BLaER1 treated with 17β-estradiol and CSF1 and Interleukin-3, amounts not matched to agents 10 nM and 100 nM (cell line): ENCODE data around the gene GABBR2.
A peak's percentile ranks its signal among the peaks of the same experiment; 100 is the strongest.

Source experiments
- H3K27ac ChIP-seq, 11 experiments: shearing (Covaris generic); formaldehyde crosslinking; 2 replicates each; pipeline ENCODE4 v1.8.1; 2022
- H3K27me3 ChIP-seq, 11 experiments: shearing (Covaris generic); formaldehyde crosslinking; 2 replicates each; pipeline ENCODE4 v1.8.1; 2022
- H3K36me3 ChIP-seq, 11 experiments: shearing (Covaris generic); formaldehyde crosslinking; 2 replicates each; pipeline ENCODE4 v1.8.1; 2022
- H3K4me1 ChIP-seq, 10 experiments: shearing (Covaris generic); formaldehyde crosslinking; 2 replicates each; pipeline ENCODE4 v1.8.1; 2022
- H3K4me2 ChIP-seq, 11 experiments: shearing (Covaris generic); formaldehyde crosslinking; 2 replicates each; pipeline ENCODE4 v1.8.1; 2022
- H3K4me3 ChIP-seq, 10 experiments: shearing (Covaris generic); formaldehyde crosslinking; 2 replicates each; pipeline ENCODE4 v1.8.1; 2022
- H3K9ac ChIP-seq, 11 experiments: shearing (Covaris generic); formaldehyde crosslinking; 2 replicates each; pipeline ENCODE4 v1.8.1; 2022
- H3K9me3 ChIP-seq, 11 experiments: shearing (Covaris generic); formaldehyde crosslinking; replicated peaks in 1 of 11; 2 replicates each; pipeline ENCODE4 v1.8.1; 2022
- H4K20me1 ChIP-seq, 11 experiments: shearing (Covaris generic); formaldehyde crosslinking; 2 replicates each; pipeline ENCODE4 v1.8.1; 2022
- Cebpa-rat ChIP-seq, 11 experiments: shearing (Covaris generic); IDR thresholded peaks; 2 replicates each; pipeline ENCODE4 v1.8.1; 2022

Gene GABBR2

DNA sequence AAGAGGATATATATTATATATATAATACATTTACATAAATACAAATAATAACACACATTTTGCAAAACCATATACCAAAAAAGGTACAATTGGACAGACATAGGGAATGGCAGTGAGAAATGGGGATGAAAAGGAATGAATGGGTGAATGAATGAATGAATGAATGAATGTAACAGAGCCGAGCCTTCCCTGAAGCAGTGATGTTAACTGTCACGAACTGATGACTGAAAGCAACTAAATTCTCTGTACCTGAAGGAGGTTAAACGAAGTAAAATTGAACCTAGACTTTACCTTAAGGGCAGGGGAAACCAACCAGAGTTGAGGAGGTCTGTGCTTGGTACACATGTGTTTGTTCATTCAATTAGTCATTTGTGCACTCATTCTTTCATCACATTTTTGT is 283.7 kb downstream of the GABBR2 start:
- H3K9me3 ChIP-seq: peaks cover 0 to 7% (median 0%) of the 10 kb centered on the region in 11 experiments; a peak in 4 of 22 replicates
- H3K4me3 ChIP-seq: no peak overlapping the region
- H3K4me2 ChIP-seq: no peak overlapping the region
- no peaks in the 10 kb centered on the region for H3K27me3 ChIP-seq
- H3K9ac ChIP-seq: no peak overlapping the region
- no peak overlapping the region for H3K27ac ChIP-seq
- peaks cover 0 to 21% (median 6%) of the 10 kb centered on the region in 10 experiments; a peak in 12 of 20 replicates for H3K4me1 ChIP-seq
- H4K20me1 ChIP-seq: no peaks in the 10 kb centered on the region
- no peaks in the 10 kb centered on the region for H3K36me3 ChIP-seq
- TF ChIP-seq Cebpa-rat (IDR thresholded peaks at IDR 0.05): no peak

DNA sequence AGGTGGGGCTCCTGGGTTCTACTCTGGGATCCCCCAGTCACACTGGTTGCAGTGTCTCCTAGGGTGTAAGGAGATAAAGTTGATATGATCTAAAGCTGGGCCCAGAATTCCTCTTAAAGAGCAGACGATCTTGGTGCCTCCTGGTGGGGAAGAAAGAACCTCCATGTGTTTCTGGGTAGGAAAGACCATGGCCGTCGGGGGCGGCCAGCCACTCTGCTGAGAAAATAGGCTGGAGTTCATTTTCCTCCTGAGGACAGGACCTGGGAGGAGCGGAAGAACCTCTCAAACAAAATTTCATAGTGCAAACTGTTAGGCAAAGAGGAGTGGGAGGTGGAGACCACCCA is 289.5 kb downstream of the GABBR2 start:
- H3K9ac ChIP-seq: no peak overlapping the region
- no peak overlapping the region for H3K4me3 ChIP-seq
- no peak overlapping the region for H3K4me2 ChIP-seq
- no peaks in the 10 kb centered on the region for H4K20me1 ChIP-seq
- no peak for TF ChIP-seq Cebpa-rat (IDR thresholded peaks at IDR 0.05)
- no peaks in the 10 kb centered on the region for H3K27me3 ChIP-seq
- H3K36me3 ChIP-seq: no peaks in the 10 kb centered on the region
- H3K4me1 ChIP-seq: no peaks in the 10 kb centered on the region
- H3K9me3 ChIP-seq: no peaks in the 10 kb centered on the region
- H3K27ac ChIP-seq: no peak overlapping the region

DNA sequence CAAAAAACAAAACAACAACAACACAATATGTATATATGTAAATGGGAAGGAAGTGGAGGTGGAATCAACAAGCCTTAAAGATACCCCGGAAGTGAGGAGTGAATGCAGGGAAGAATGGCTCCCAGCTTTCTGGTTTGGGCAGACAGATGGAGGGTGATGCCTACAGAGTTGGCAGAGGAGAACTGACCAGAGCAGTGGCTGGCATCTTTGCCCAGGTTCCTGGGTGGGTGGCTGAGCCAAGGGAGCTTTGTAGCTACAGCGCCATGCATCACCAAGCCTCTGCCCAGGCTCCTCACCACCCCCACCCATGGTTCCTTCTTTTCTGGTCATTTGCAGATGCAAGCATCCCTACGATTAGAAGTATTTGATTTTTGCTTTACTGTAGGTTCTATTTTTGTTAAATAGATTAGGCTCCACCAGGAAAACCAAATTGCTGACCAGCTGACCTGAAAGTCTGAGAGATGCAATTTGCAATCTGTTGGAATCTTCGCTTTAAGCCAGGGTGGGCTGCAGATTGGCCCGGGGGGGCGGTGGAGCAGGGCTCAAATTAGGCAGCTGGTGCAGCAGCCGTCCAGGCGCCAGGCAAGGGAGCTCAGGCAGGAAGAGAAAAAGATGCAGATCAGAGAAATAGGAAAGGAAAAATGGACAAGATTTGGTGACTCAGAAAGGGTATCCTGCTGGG is 290.0 kb downstream of the GABBR2 start:
- no peak for TF ChIP-seq Cebpa-rat (IDR thresholded peaks at IDR 0.05)
- Histone ChIP-seq H3K9ac (no peak overlapping the region), H3K4me1 (no peaks in the 10 kb centered on the region), H3K36me3 (no peaks in the 10 kb centered on the region), H3K27me3 (no peaks in the 10 kb centered on the region), H3K4me3 (no peak overlapping the region), H3K27ac (no peak overlapping the region), H4K20me1 (no peaks in the 10 kb centered on the region), H3K4me2 (no peak overlapping the region), H3K9me3 (no peaks in the 10 kb centered on the region)

DNA sequence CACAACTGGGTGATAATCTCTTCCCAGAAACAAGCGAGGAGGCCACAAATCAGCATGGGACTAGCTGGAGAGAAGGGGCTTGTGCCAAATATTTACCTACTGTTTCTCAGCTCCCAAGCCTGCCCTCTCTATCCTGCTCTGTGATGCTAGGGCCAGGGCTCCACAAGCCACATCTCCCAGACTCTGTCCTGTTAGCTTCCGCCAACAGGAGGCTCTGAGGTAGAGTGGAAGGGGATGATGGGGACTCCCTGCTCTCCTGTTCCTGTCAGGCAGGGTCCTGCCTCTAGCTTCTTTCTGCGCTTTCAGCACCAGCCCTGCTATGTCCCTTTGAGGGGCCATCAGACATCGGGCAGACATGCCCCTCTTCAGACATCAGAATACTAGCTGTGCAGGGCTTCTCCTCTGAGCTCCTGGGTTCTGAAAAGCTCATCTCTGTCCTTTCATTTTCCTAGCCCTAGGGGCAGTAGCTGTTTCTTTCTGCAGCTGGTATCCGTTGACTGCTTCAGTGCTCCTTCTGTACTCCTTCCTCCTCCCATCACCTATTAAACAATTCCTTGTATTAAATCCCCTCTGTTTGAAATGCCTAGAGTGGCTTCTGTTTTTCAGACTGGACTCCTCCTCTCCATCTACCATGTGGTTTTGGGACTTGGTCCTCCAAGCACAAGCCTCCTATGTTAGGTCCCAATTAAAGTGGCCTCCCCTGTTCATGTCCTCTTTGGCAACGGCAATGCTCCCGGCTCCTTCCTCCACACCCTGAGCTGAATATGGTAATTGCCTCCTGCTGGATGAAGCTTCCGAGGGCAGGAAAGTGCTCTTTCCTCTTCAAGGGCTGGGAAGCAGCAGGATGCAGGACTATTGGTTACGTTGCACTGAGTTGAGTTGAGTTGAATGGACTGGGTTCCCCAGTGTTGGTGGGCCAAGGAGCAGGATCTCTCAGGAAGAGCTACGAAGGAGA is 292.2 kb downstream of the GABBR2 start:
- H3K4me3 ChIP-seq: no peak overlapping the region
- no peaks in the 10 kb centered on the region for H3K9me3 ChIP-seq
- H3K27me3 ChIP-seq: no peaks in the 10 kb centered on the region
- no peaks in the 10 kb centered on the region for H4K20me1 ChIP-seq
- no peak for TF ChIP-seq Cebpa-rat (IDR thresholded peaks at IDR 0.05)
- H3K4me1 ChIP-seq: no peaks in the 10 kb centered on the region
- no peak overlapping the region for H3K9ac ChIP-seq
- no peaks in the 10 kb centered on the region for H3K36me3 ChIP-seq
- no peak overlapping the region for H3K27ac ChIP-seq
- no peak overlapping the region for H3K4me2 ChIP-seq

DNA sequence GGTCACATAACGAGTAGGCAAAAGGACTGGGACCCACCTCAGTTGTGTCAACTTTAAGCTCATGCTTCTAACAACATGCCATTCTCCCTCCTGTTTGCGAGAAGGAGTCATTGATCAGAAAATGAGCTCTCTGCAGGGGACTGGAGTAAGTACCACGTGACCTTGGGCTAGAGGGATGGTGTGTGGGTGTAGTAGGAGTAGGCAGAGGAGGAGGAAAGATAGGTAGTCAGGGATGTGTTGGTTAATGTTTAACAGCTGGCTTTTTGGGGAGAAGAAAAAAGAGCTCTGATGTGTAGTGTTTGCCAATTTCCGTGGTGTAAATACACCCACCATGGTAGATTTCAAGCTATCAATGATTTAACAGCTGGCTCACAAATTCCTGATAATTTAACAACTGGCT is 293.0 kb downstream of the GABBR2 start:
- Histone ChIP-seq H4K20me1 (no peaks in the 10 kb centered on the region), H3K27ac (no peak overlapping the region), H3K9me3 (no peaks in the 10 kb centered on the region), H3K4me1 (peaks cover 0 to under 1% (median 0%) of the 10 kb centered on the region in 10 experiments; a peak in 3 of 20 replicates), H3K4me2 (no peak overlapping the region), H3K27me3 (no peaks in the 10 kb centered on the region), H3K36me3 (no peaks in the 10 kb centered on the region), H3K9ac (no peak overlapping the region), H3K4me3 (no peak overlapping the region)
- TF ChIP-seq Cebpa-rat (IDR thresholded peaks at IDR 0.05): no peak

DNA sequence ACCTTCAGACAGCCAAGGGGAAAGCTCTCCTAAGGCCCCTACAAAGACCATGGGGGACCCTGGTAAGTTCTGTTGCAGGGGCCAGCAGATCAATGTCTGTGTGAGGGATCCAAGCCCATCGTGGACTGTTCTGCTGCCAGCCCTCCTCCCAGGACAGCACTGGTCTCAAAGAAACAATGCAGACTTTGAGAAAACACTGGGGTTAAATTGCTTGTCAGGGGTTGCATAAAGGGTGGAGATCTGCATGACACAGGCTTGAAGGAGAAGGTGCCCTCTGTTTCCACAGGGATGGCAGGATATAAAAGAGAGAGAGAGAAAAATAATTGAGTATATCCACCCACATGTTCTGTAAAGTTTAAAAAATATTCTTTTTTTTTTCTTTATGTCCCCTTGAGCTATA is 295.7 kb downstream of the GABBR2 start:
- Histone ChIP-seq H3K4me2 (no peak overlapping the region), H3K9me3 (no peaks in the 10 kb centered on the region), H3K27me3 (no peaks in the 10 kb centered on the region), H3K4me3 (no peak overlapping the region), H3K9ac (no peak overlapping the region), H3K4me1 (peaks cover 13 to 19% (median 17%) of the 10 kb centered on the region in 10 experiments), H3K36me3 (no peaks in the 10 kb centered on the region), H3K27ac (no peak overlapping the region), H4K20me1 (no peaks in the 10 kb centered on the region)
- no peak for TF ChIP-seq Cebpa-rat (IDR thresholded peaks at IDR 0.05)

DNA sequence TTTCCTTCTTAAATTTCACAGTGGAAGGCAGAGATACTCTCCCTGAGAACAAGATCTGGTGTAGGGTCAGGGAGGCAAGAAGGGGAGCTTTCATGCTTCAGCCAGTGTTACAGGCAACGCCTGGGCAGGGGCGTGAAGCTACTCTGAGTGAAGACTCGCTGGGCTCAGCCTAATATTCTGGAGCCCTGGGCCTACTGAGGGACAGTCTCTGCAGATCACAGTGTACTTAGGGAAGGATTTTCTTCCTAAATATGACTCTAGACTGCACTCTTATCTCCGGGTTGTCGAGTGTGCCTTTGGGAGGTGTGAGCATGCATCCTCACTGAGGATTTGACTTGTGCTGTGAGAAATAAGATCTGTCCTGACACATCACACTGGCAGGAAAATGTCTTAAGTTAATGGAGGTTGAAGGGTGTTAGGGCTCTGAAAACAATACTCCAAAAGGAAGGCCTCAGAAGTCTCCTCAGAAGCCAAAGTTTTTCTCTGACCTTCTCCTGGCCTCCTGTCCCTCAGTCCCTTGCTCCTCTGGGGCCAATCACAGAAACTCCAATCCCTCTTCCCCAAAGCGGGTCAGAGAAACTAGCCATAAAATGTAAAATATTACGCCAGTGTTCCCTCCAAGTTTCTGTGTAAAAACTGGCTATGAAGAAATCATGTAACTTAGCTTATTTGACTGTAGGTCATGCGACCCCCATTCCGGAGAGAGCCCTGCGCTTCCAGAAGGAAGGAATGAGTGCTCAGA is 296.5 kb downstream of the GABBR2 start:
- peaks cover 13 to 19% (median 17%) of the 10 kb centered on the region in 10 experiments for H3K4me1 ChIP-seq

DNA sequence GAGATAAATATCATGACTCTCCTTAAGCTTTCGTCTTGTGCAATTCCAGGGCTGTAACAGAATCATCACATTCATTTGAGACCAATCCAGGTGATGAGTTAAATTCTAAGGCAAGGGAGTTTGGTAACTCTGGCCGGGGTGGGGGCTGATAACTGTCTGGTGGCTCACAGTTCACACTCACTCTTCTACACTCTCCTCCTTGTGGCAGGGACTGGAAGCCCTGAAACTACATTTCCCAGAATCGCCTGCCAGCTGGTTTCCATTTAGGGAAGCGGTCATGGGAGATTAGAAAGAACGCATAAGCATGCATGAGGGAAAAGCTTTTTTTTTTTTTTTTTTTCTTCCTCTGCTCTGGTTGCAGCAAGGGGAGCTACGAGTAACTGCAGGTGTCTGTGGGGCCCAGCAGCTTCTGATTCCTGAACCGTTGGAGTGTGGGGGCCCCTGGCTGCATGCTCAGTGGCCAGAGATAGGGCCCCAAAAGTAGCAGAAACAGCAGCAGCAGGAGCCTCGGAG is 298.5 kb downstream of the GABBR2 start:
- H4K20me1 ChIP-seq: no peaks in the 10 kb centered on the region
- peak overlapping the region; percentile 47 to 81 (median 73) for H3K4me2 ChIP-seq
- no peaks in the 10 kb centered on the region for H3K36me3 ChIP-seq
- no peaks in the 10 kb centered on the region for H3K9me3 ChIP-seq
- TF ChIP-seq Cebpa-rat (IDR thresholded peaks at IDR 0.05): no peak
- peaks cover 13 to 19% (median 17%) of the 10 kb centered on the region in 10 experiments for H3K4me1 ChIP-seq
- no peak overlapping the region for H3K27ac ChIP-seq
- no peak overlapping the region for H3K9ac ChIP-seq
- no peak overlapping the region for H3K4me3 ChIP-seq
- H3K27me3 ChIP-seq: no peaks in the 10 kb centered on the region

More for the DNA sequence above, 296.5 kb downstream of the GABBR2 start:
- no peaks in the 10 kb centered on the region for H3K36me3 ChIP-seq
- H3K27ac ChIP-seq: no peak overlapping the region
- no peaks in the 10 kb centered on the region for H4K20me1 ChIP-seq
- no peaks in the 10 kb centered on the region for H3K27me3 ChIP-seq
- H3K9me3 ChIP-seq: no peaks in the 10 kb centered on the region
- H3K4me2 ChIP-seq: no peak overlapping the region
- no peak overlapping the region for H3K9ac ChIP-seq
- no peak for TF ChIP-seq Cebpa-rat (IDR thresholded peaks at IDR 0.05)
- H3K4me3 ChIP-seq: no peak overlapping the region

DNA sequence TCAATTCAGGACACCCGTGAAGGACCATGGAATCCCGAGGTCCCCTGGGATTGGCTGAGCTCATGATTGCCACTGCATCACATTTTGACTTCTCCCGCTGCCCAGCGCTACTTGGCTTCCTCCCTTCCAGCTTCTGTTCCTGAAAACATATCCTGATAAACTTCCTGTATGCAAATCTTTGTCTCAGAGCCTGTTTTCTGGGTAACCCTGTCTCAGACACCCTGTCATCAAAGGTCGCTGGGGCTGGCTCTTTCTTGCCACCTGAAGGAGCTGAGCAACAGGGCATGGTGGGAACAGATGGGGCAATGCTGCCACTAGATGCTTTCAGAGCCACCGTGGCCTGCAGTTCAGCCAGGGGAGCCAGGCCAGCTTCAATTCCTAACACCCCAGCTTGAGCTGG is 299.0 kb downstream of the GABBR2 start:
- Histone ChIP-seq H3K27ac (no peak overlapping the region), H3K4me1 (peaks cover 13 to 19% (median 17%) of the 10 kb centered on the region in 10 experiments), H4K20me1 (no peaks in the 10 kb centered on the region), H3K36me3 (no peaks in the 10 kb centered on the region), H3K27me3 (no peaks in the 10 kb centered on the region), H3K4me3 (no peak overlapping the region; a peak in 1 of 20 replicates), H3K4me2 (peak overlapping the region; percentile 47 to 81 (median 73)), H3K9ac (no peak overlapping the region), H3K9me3 (no peaks in the 10 kb centered on the region)
- TF ChIP-seq Cebpa-rat (IDR thresholded peaks at IDR 0.05): no peak
